Measurements from ENCODE around the gene FAM78B.

Gene FAM78B

GRCh38 chr1:166117776-166118175 is 49.0 kb downstream of the FAM78B start:
- no peak for DNase-seq

GRCh38 chr1:166116026-166116425 is 50.8 kb downstream of the FAM78B start:
- DNase-seq: no peak

- DNase-seq: no peak
Measured at GRCh38 chr1:166114419-166114818, 52.4 kb downstream of the FAM78B start.

- DNase-seq: no peak
Measured at GRCh38 chr1:166113630-166114029, 53.2 kb downstream of the FAM78B start.

- DNase-seq: no peak
Measured at GRCh38 chr1:166113031-166113430, 53.8 kb downstream of the FAM78B start.

- no peak for DNase-seq
Measured at GRCh38 chr1:166112425-166112824, 54.4 kb downstream of the FAM78B start.

GRCh38 chr1:166111430-166111829 is 55.4 kb downstream of the FAM78B start:
- no peak for DNase-seq

GRCh38 chr1:166090244-166090643 is 76.6 kb downstream of the FAM78B start:
- no peak for DNase-seq

- DNase-seq: no peak
Measured at GRCh38 chr1:166089804-166090203, 77.0 kb downstream of the FAM78B start.

- DNase-seq: no peak
Measured at GRCh38 chr1:166088572-166088955, 78.2 kb downstream of the FAM78B start.

- DNase-seq: no peak
Measured at GRCh38 chr1:166087734-166088571, 78.8 kb downstream of the FAM78B start.

- DNase-seq: no peak
Measured at GRCh38 chr1:166086113-166086883, 80.5 kb downstream of the FAM78B start.

- no peak for DNase-seq
Measured at GRCh38 chr1:166084613-166085012, 82.2 kb downstream of the FAM78B start.

GRCh38 chr1:166083887-166084286 is 82.9 kb downstream of the FAM78B start:
- no peak for DNase-seq

- DNase-seq: no peak
Measured at GRCh38 chr1:166082601-166083000, 84.2 kb downstream of the FAM78B start.

GRCh38 chr1:166080967-166081870 is 85.6 kb downstream of the FAM78B start:
- peak; percentile 9 for DNase-seq

GRCh38 chr1:166080277-166080966 is 86.4 kb downstream of the FAM78B start:
- DNase-seq: no peak

- no peak for DNase-seq
Measured at GRCh38 chr1:166079276-166079675, 87.5 kb downstream of the FAM78B start.

- no peak for DNase-seq
Measured at GRCh38 chr1:166073489-166073888, 93.3 kb downstream of the FAM78B start.

- DNase-seq: peak; percentile 30
Measured at GRCh38 chr1:166069390-166069789, 97.4 kb downstream of the FAM78B start.

GRCh38 chr1:166066107-166066506 is 100.7 kb downstream of the FAM78B start:
- DNase-seq: no peak

GRCh38 chr1:166064951-166065350 is 101.8 kb downstream of the FAM78B start:
- no peak for DNase-seq
